Heart right ventricle (tissue), 16 donors: Measurements from ENCODE around the gene FAM200A. TPM values are rescaled to one million over a fixed set of nuclear protein-coding genes. Genes with fewer than 3 reads are reported as not detected.
"Not testable (repeated sequence)": the region's sequence is repeated elsewhere in the genome, so short reads cannot be mapped to it uniquely, and the experiment has no call there.

ENCODE experiments used
- ATAC-seq, 8 donors: fragments of 200-7000 bp; cut with Tn5 transposase; one replicate each; pipeline ENCODE4 v1.9.1; 2020; ENCODE audit warnings: mild to moderate bottlenecking in 8 of 8, moderate library complexity in 8 of 8, moderate number of reproducible peaks in 1 of 8
- DNase-seq, 2 donors: peaks; one replicate each; pipeline ENCODE4 v3.0.0-alpha.2; 2020
- H3K27ac ChIP-seq, 10 donors: fragments of 200-600 bp; sonication (generic) in 2 of 10; one replicate each; pipeline versions ENCODE4 v1.5.0 to v1.8.0; 2020 to 2022; ENCODE audit warnings: mild to moderate bottlenecking in 3 of 10
- H3K27me3 ChIP-seq, 7 donors: fragments of 200-600 bp; one replicate each; pipeline ENCODE4 v1.8.0; 2021 to 2022; ENCODE audit warnings: mild to moderate bottlenecking in 2 of 7
- H3K36me3 ChIP-seq, 9 donors: fragments of 200-600 bp; sonication (generic) in 1 of 9; one replicate each; pipeline versions ENCODE4 v1.5.0 to v1.8.0; 2020 to 2022; ENCODE audit warnings: mild to moderate bottlenecking in 2 of 9
- H3K4me1 ChIP-seq, 9 donors: fragments of 200-600 bp; sonication (generic) in 1 of 9; one replicate each; pipeline versions ENCODE4 v1.5.0 to v1.8.0; 2020 to 2022; ENCODE audit warnings: mild to moderate bottlenecking in 4 of 9
- H3K4me3 ChIP-seq, 10 donors: fragments of 200-600 bp; sonication (generic) in 2 of 10; one replicate each; pipeline versions ENCODE4 v1.5.0 to v1.8.0; 2020 to 2022; ENCODE audit warnings: mild to moderate bottlenecking in 7 of 10, moderate library complexity in 2 of 10
- H3K9me3 ChIP-seq, 11 donors: fragments of 200-600 bp in 10 of 11; sonication (generic) in 2 of 11; one replicate each; pipeline versions ENCODE4 v1.5.0 to v1.8.0; 2013 to 2022; ENCODE audit warnings: mild to moderate bottlenecking in 2 of 11, control low read depth in 1 of 11, moderate library complexity in 1 of 11
- WGBS, 2 donors: extraction: QIAGEN DNeasy Blood & Tissue Kit; methylation state at CpG; one replicate each; pipeline ENCODE4 v1.1.7; 2013; ENCODE audit warnings: inconsistent platforms in 1 of 2; 5-methylcytosine and 5-hydroxymethylcytosine counted together
- intact Hi-C, 10 donors: fragments of 100-400 bp; cut with DNase I; formaldehyde crosslinking; loops; one replicate each; pipeline versions ENCODE4 v1.11.1 to v1.14.2; 2022
- polyA plus RNA-seq, 2 donors: library from polyadenylated mRNA; stranded (reverse); fragments of 200-250 nt; gene quantifications; one replicate each; pipeline ENCODE4 v1.2.3, GENCODE V29; 2013
- total RNA-seq, 10 donors: library from RNA; stranded (reverse); fragmentation: NEBNext Ultra II Directional in 3 of 10; extraction: Animal tissue kit (Norgen Biotek cat#: 25700) in 3 of 10; gene quantifications; one replicate each; pipeline versions ENCODE4 v1.2.1 to v1.2.4, GENCODE V29; 2021 to 2023
- TF ChIP-seq, protein P1 (sequence below), 9 donors: fragments of 200-600 bp; sonication (generic) in 2 of 9; IDR thresholded peaks; one replicate each; pipeline versions ENCODE4 v1.5.0 to v1.8.0; 2021 to 2022; ENCODE audit warnings: antibody characterized with exemption in 9 of 9, mild to moderate bottlenecking in 5 of 9, moderate library complexity in 1 of 9
- donor health status: Arrhythmogenic right ventricular cardiomyopathy.
- donor health status: ischemic (EF 13 %, LVEDD 7.1; RV severe dilation, severe dysfunction).
- donor health status: healthy with polysubstance abuse.
- donor health status: DM: no; HTN: yes; CAD: no.
- donor health status: DM: no; HTN: no; CAD: no.
- donor health status: ischemic (EF 25% LVEDD 6.9; RV normal size, moderate dysfunction).
- donor health status: ischemic (EF 25% LVEDD 5.7; RV mildly dilated, moderate dysfunction).
- donor health status: healthy.
- donor health status: DM: yes; HTN: yes; CAD: no.
- donor health status: Ischemic cardiomyopathy.
- donor health status: ischemic (EF 35%, LVEDD 5.7; RV mildly dilated, moderate dysfunction).
- donor health status: nonischemic (EF 11% LVEDD 7.7; RV severe dilation, severe dysfunction).
- donor health status: DM: yes; HTN: yes; CAD: no.
- donor health status: PGD.
- donor health status: ischemic (EF 29% LVEDD 5.4; RV normal size, mild dysfunction).
- donor health status: nonischemic (EF 23%, LVEDD 6.1; RV moderate dilation, normal function).

The FAM200A gene
- total and polyA plus RNA-seq, 12 donors: 3.4 to 7.7 (median 5.6) TPM

DNA sequence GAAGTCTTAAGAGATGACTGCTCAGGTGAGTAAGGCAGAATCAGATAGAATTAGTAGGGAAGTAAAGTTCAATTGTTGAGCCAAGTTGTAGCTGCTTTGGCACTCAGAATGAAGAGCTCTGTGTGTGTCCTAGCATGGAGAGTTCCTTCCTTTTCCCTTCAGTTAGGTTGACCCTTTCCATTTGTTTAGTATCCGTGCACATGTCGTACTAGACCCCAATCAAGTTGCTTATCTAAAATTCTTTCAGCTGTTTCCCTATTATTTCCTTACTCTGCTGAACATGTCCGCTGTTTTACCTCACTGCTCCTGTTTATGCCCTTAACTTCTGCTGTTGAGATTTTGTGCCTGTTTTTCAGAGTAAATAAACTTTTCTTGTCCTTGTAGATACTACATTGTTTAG, 19.9 kb upstream of the FAM200A start:
- H3K36me3 ChIP-seq: peaks cover 0 to 86% (median 40%) of the 10 kb centered on the region in 9 donors
- no peak overlapping the region for H3K27ac ChIP-seq
- ATAC-seq (no peak), DNase-seq (no peak)
- H3K4me3 ChIP-seq: no peak overlapping the region
- H3K4me1 ChIP-seq: no peaks in the 10 kb centered on the region
- H3K27me3 ChIP-seq: no peaks in the 10 kb centered on the region
- 92 to 95% methylated on average over 3 of the region's 3 CpGs for WGBS, 2 donors
- TF ChIP-seq, protein P1, sequence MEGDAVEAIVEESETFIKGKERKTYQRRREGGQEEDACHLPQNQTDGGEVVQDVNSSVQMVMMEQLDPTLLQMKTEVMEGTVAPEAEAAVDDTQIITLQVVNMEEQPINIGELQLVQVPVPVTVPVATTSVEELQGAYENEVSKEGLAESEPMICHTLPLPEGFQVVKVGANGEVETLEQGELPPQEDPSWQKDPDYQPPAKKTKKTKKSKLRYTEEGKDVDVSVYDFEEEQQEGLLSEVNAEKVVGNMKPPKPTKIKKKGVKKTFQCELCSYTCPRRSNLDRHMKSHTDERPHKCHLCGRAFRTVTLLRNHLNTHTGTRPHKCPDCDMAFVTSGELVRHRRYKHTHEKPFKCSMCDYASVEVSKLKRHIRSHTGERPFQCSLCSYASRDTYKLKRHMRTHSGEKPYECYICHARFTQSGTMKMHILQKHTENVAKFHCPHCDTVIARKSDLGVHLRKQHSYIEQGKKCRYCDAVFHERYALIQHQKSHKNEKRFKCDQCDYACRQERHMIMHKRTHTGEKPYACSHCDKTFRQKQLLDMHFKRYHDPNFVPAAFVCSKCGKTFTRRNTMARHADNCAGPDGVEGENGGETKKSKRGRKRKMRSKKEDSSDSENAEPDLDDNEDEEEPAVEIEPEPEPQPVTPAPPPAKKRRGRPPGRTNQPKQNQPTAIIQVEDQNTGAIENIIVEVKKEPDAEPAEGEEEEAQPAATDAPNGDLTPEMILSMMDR (IDR thresholded peaks at IDR 0.05): no peak
- intact Hi-C loops: no loop called here
- no peaks in the 10 kb centered on the region for H3K9me3 ChIP-seq

DNA sequence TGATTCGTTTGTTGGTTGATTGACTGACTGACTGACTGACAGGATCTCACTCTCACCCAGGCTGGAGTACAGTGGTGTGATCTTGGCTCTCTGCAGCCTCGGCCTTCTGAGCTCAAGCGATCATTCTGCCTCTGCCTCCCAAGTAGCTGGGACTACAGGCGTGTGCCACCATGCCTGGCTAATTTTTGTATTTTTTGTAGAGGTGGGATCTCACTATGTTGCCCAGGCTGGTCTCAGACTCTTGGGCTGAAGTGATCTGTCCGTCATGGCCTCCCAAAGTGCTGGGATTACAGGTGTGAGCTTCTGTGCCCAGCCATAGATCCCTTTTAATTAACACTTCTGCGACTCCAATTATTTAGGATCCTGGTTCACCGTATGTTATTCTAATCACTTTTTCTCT, 16.9 kb upstream of the FAM200A start:
- H3K4me1 ChIP-seq, ATAC-seq, intact Hi-C loops, H3K4me3 ChIP-seq, H3K27me3 ChIP-seq, H3K9me3 ChIP-seq, DNase-seq, H3K27ac ChIP-seq: not testable (repeated sequence)
- 97 to 98% methylated on average over 7 of the region's 7 CpGs for WGBS, 2 donors
- H3K36me3 ChIP-seq: peaks cover 0 to 100% (median 61%) of the 10 kb centered on the region in 9 donors

DNA sequence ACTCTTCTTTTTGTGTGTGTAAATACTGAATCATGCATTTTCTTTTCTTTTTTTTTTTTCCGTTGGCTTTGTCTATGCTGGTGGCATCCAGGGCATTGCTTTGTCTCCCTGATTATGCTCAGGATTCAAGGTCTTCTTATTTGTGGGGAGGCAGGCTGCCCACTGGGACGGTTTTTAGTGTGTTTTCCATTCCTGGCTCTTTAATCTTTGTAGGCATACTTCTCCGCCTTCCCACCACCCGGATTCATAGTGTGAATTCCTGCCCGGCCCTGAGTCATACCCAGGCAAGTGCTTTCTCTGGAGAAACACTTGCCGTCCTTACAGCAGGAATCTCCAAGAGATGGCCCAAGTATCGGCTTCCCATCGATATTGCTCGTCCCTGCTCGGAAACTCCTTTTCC, 11.7 kb upstream of the FAM200A start:
- H3K36me3 ChIP-seq: peaks cover 0 to 87% (median 57%) of the 10 kb centered on the region in 9 donors
- no peaks in the 10 kb centered on the region for H3K9me3 ChIP-seq
- H3K27me3 ChIP-seq: no peaks in the 10 kb centered on the region
- TF ChIP-seq, protein P1 (IDR thresholded peaks at IDR 0.05): no peak
- no peak for ATAC-seq
- DNase-seq: no peak
- 86 to 89% methylated on average over 10 of the region's 10 CpGs for WGBS, 2 donors
- H3K4me3 ChIP-seq: no peak overlapping the region
- intact Hi-C loops: no loop called here
- peaks cover 4 to 41% (median 19%) of the 10 kb centered on the region in 9 donors for H3K4me1 ChIP-seq
- H3K27ac ChIP-seq: no peak overlapping the region

DNA sequence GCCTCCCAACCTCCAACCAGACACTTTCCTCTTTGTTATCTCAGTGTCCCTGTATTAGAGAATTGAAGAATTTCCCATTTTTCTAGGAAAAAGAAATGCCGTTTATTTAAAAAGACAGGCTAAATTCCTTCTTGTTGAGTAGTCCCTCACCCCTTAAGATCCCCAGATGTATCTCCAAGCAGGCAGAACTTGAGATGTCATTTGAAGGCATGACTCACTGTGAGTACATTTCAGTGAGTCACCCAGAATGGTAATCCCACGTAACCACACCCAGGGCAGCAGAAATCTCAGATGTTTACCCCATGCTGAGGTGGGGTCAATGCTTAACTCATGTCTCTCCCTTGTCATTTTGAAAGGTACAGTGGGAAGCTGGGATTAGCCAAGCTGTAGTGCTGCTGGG, 10.9 kb upstream of the FAM200A start:
- no peaks in the 10 kb centered on the region for H3K9me3 ChIP-seq
- H3K27me3 ChIP-seq: no peaks in the 10 kb centered on the region
- no peak for DNase-seq
- no peak for ATAC-seq
- H3K36me3 ChIP-seq: peaks cover 0 to 78% (median 55%) of the 10 kb centered on the region in 9 donors
- intact Hi-C loops: no loop called here
- WGBS, 2 donors: 60 to 61% methylated on average over 2 of the region's 2 CpGs
- TF ChIP-seq, protein P1 (IDR thresholded peaks at IDR 0.05): no peak
- peak overlapping the region in 1 of 10 donors; percentile 31 for H3K27ac ChIP-seq
- peaks cover 4 to 41% (median 20%) of the 10 kb centered on the region in 9 donors for H3K4me1 ChIP-seq
- H3K4me3 ChIP-seq: no peak overlapping the region

DNA sequence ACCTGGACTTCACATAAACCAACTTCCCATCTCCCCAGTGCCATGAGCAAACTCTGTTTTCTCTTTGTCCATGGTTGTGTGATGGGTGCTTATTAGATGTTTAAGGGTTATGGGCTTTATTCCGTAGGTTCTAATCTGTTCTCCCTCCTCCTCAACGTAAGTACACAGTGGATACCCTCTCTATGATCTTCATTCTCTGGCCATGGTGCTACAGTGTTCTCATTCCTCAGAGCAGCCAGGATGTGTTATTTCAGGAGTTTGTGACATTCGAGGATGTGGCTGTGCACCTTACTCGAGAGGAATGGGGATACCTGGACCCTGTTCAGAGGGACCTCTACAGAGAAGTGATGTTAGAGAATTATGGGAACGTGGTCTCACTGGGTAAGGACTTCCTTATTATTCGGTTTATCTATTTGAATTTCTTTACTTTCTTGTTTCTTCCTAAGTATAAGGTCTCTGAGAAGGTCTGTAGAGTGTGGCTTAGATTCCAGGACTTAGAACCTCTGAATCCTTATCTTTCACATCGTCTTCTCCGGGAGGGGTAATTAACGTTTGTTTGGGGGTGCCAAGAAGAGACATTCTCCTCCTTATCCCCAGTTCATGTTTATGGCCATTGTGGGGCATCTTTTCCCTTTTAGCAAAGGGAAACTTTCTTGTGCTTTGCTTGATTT, 10.3 kb upstream of the FAM200A start:
- peaks cover 4 to 46% (median 26%) of the 10 kb centered on the region in 9 donors for H3K4me1 ChIP-seq
- TF ChIP-seq, protein P1 (IDR thresholded peaks at IDR 0.05): no peak
- H3K27me3 ChIP-seq: no peaks in the 10 kb centered on the region
- H3K36me3 ChIP-seq: peaks cover 0 to 73% (median 55%) of the 10 kb centered on the region in 9 donors
- peak overlapping the region in 2 of 10 donors; percentile 0 to 32 for H3K27ac ChIP-seq
- DNase-seq: no peak
- no peaks in the 10 kb centered on the region for H3K9me3 ChIP-seq
- ATAC-seq: no peak
- WGBS, 2 donors: 80 to 81% methylated on average over 9 of the region's 9 CpGs
- no peak overlapping the region for H3K4me3 ChIP-seq
- intact Hi-C loops: no loop called here
